HEK293 (cell line): Measurements from ENCODE around the gene PRM3.

Source experiments
- CTCF ChIA-PET: fragments of 350-600 bp; formaldehyde crosslinking; extraction: SDS; loops from one replicate; lab custom pipeline; 2021; ENCODE audit warnings: antibody characterized with exemption; lab: Yijun Ruan, JAX
- POLR2A ChIA-PET: fragments of 300-600 bp; formaldehyde crosslinking; extraction: SDS; loops from one replicate; lab custom pipeline; 2020; ENCODE audit warnings: antibody characterized with exemption, inconsistent platforms; lab: Yijun Ruan, JAX
- H3K27ac ChIP-seq: fragments of 200-500 bp; sonication (Bioruptor generic); 2 replicates; pipeline ENCODE4 v1.5.1; 2014; ENCODE audit warnings: low read depth, low read length, control low read depth, inconsistent platforms; ENCODE audit errors: extremely low read depth
- H3K36me3 ChIP-seq, 2 experiments: fragments of 200-500 bp in 1 of 2; sonication (Bioruptor generic) in 1 of 2; 1 replicate in 1 of 2; 2 replicates in 1 of 2; pipeline ENCODE4 v1.5.1; 2014 to 2017; ENCODE audit warnings: inconsistent platforms in 2 of 2, low read length in 2 of 2; ENCODE audit not compliant: control insufficient read depth in 2 of 2, insufficient read depth in 1 of 2
- H3K4me1 ChIP-seq: fragments of 200-500 bp; sonication (Bioruptor generic); 2 replicates; pipeline ENCODE4 v1.5.1; 2014; ENCODE audit warnings: mild to moderate bottlenecking, low read length, inconsistent platforms; ENCODE audit not compliant: control insufficient read depth, insufficient read depth
- H3K4me3 ChIP-seq: 2 replicates; pipeline ENCODE4 v1.5.1; 2011; ENCODE audit warnings: low read depth, mild to moderate bottlenecking, control low read depth, low read length, moderate library complexity
- H3K9me3 ChIP-seq: fragments of 200-500 bp; sonication (Bioruptor generic); 2 replicates; pipeline ENCODE4 v1.5.1; 2014; ENCODE audit warnings: low read depth, low read length, inconsistent platforms; ENCODE audit not compliant: control insufficient read depth, insufficient read depth
- HOXD13 ChIP-seq: sonication (generic); formaldehyde crosslinking; IDR thresholded peaks from 2 replicates; pipeline ENCODE4 v1.8.0; 2022; ENCODE audit warnings: missing genetic modification reagents, borderline replicate concordance
- KLF8 ChIP-seq: fragments of 450-650 bp; formaldehyde crosslinking; IDR thresholded peaks from 2 replicates; pipeline ENCODE4 v1.5.1; 2016; ENCODE audit warnings: missing biosample characterization, missing genetic modification characterization
- SETDB1 ChIP-seq: IDR thresholded peaks from one replicate; pipeline ENCODE4 v1.6.1; 2017; ENCODE audit warnings: mild to moderate bottlenecking, low read length, moderate library complexity, mixed read lengths; ENCODE audit not compliant: insufficient read length
- ZBTB48 ChIP-seq: fragments of 450-650 bp; formaldehyde crosslinking; IDR thresholded peaks from 2 replicates; pipeline ENCODE4 v1.5.1; 2016; ENCODE audit warnings: missing biosample characterization, missing genetic modification characterization
- ZFP41 ChIP-seq: fragments of 450-650 bp; formaldehyde crosslinking; IDR thresholded peaks from 2 replicates; pipeline ENCODE4 v1.5.1; 2016; ENCODE audit warnings: missing biosample characterization, missing genetic modification characterization, borderline replicate concordance
- ZNF114 ChIP-seq: fragments of 450-650 bp; formaldehyde crosslinking; IDR thresholded peaks from 2 replicates; pipeline ENCODE4 v1.5.0; 2017; ENCODE audit warnings: missing biosample characterization, missing genetic modification characterization
- ZNF16 ChIP-seq: fragments of 450-650 bp; formaldehyde crosslinking; IDR thresholded peaks from 2 replicates; pipeline ENCODE4 v1.5.1; 2016; ENCODE audit warnings: low read depth, missing biosample characterization, missing genetic modification characterization
- ZNF324 ChIP-seq: fragments of 450-650 bp; formaldehyde crosslinking; IDR thresholded peaks from 2 replicates; pipeline ENCODE4 v1.5.1; 2016; ENCODE audit warnings: missing biosample characterization, missing genetic modification characterization
- ZNF404 ChIP-seq: fragments of 450-650 bp; formaldehyde crosslinking; IDR thresholded peaks from 2 replicates; pipeline ENCODE4 v1.5.1; 2017; ENCODE audit warnings: missing biosample characterization, missing genetic modification characterization
- ZNF501 ChIP-seq: fragments of 450-650 bp; formaldehyde crosslinking; IDR thresholded peaks from 2 replicates; pipeline ENCODE4 v1.5.1; 2016; ENCODE audit warnings: missing biosample characterization, missing genetic modification characterization
- ZNF510 ChIP-seq: fragments of 450-650 bp; formaldehyde crosslinking; IDR thresholded peaks from 2 replicates; pipeline ENCODE4 v1.5.1; 2018; ENCODE audit warnings: mild to moderate bottlenecking, missing genetic modification characterization, missing biosample characterization; ENCODE audit not compliant: insufficient replicate concordance
- ZNF529 ChIP-seq: fragments of 450-650 bp; formaldehyde crosslinking; IDR thresholded peaks from 2 replicates; pipeline ENCODE4 v1.5.1; 2017; ENCODE audit warnings: missing genetic modification characterization, missing biosample characterization; ENCODE audit not compliant: insufficient replicate concordance
- ZNF549 ChIP-seq: fragments of 450-650 bp; IDR thresholded peaks from 2 replicates; pipeline ENCODE4 v1.5.1; 2018; ENCODE audit warnings: missing biosample characterization, missing genetic modification characterization, mild to moderate bottlenecking, inconsistent platforms, moderate library complexity
- ZNF624 ChIP-seq: fragments of 450-650 bp; formaldehyde crosslinking; IDR thresholded peaks from 2 replicates; pipeline ENCODE4 v1.5.1; 2017; ENCODE audit warnings: missing biosample characterization, missing genetic modification characterization
- ZNF768 ChIP-seq: fragments of 450-650 bp; formaldehyde crosslinking; IDR thresholded peaks from 2 replicates; pipeline ENCODE4 v1.5.1; 2018; ENCODE audit warnings: missing biosample characterization, mild to moderate bottlenecking, missing genetic modification characterization
- ZSCAN4 ChIP-seq: fragments of 450-650 bp; formaldehyde crosslinking; IDR thresholded peaks from 2 replicates; pipeline ENCODE4 v1.5.1; 2017; ENCODE audit warnings: missing biosample characterization, missing genetic modification characterization
- TF ChIP-seq, protein P1 (sequence below): fragments of 450-650 bp; formaldehyde crosslinking; IDR thresholded peaks from 2 replicates; pipeline ENCODE4 v1.5.1; 2016; ENCODE audit warnings: missing biosample characterization, missing genetic modification characterization, low read depth
- TF ChIP-seq, protein P2 (sequence below): fragments of 450-650 bp; formaldehyde crosslinking; IDR thresholded peaks from 2 replicates; pipeline ENCODE4 v1.5.1; 2016; ENCODE audit warnings: missing biosample characterization, missing genetic modification characterization
- TF ChIP-seq, protein P3 (sequence below): fragments of 450-650 bp; formaldehyde crosslinking; IDR thresholded peaks from 2 replicates; pipeline ENCODE4 v1.5.1; 2016; ENCODE audit warnings: missing biosample characterization, missing genetic modification characterization
- TF ChIP-seq, protein P4 (sequence below): fragments of 450-650 bp; formaldehyde crosslinking; IDR thresholded peaks from 2 replicates; pipeline ENCODE4 v1.5.1; 2016; ENCODE audit warnings: missing biosample characterization, missing genetic modification characterization

Gene PRM3

DNA sequence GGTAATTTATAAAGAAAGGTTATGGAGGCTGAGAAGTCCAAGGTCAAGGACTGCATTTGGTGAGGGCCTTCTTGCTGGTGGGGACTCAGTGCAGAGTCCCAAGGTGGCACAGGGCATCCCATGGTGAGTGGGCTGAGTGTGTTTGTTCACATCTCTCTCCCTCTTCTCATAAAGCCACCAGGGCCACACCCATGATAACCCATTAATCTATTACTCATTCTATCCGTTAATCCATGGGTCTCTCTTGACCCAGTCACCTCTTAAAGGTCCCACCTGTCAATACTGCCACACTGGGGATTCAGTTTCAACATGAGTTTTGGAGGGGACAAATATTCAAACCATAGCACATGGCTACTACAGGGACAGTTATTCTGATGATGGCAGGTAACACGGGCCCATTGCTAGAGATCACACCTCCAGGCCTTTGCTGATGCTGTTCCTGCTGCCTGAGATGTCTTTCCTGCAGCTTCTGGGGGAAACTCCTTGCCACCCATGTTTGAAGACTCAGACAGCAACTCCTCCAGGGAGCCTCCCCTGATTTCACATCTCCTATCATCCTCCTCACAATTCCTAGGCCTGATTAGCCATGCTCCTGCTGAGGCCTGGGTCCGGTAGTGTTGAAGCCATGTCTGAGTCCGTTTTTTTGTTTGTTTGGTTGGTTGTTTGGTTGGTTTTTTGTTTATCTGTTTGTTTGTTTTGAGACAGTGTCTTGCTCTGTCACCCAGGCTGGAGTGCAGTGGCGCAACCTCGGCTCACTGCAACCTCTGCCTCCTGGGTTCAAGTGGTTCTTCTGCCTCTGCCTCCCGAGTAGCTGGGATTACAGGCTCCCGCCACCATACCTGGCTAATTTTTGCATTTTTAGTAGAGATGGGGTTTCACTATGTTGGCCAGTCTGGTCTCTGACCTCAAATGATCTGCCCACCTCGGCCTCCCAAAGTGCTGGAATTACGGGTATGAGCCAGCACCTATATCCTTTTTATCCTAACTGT lies 33.5 kb downstream of the PRM3 start (continued):
- TF ChIP-seq, protein P1, sequence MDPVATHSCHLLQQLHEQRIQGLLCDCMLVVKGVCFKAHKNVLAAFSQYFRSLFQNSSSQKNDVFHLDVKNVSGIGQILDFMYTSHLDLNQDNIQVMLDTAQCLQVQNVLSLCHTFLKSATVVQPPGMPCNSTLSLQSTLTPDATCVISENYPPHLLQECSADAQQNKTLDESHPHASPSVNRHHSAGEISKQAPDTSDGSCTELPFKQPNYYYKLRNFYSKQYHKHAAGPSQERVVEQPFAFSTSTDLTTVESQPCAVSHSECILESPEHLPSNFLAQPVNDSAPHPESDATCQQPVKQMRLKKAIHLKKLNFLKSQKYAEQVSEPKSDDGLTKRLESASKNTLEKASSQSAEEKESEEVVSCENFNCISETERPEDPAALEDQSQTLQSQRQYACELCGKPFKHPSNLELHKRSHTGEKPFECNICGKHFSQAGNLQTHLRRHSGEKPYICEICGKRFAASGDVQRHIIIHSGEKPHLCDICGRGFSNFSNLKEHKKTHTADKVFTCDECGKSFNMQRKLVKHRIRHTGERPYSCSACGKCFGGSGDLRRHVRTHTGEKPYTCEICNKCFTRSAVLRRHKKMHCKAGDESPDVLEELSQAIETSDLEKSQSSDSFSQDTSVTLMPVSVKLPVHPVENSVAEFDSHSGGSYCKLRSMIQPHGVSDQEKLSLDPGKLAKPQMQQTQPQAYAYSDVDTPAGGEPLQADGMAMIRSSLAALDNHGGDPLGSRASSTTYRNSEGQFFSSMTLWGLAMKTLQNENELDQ (tag by site-specific recombination) = no peak
- no peak for TF ChIP-seq ZNF529
- TF ChIP-seq, protein P2, sequence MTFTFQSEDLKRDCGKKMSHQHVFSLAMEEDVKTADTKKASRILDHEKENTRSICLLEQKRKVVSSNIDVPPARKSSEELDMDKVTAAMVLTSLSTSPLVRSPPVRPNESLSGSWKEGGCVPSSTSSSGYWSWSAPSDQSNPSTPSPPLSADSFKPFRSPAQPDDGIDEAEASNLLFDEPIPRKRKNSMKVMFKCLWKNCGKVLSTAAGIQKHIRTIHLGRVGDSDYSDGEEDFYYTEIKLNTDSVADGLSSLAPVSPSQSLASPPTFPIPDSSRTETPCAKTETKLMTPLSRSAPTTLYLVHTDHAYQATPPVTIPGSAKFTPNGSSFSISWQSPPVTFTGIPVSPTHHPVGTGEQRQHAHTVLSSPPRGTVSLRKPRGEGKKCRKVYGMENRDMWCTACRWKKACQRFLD = no peak
- TF ChIP-seq ZNF16 (tag by site-specific recombination) = no peak
- no peak for TF ChIP-seq ZNF114
- no peak for TF ChIP-seq ZBTB48 (tag by site-specific recombination)
- TF ChIP-seq ZNF501 = no peak
- no peak for TF ChIP-seq ZFP41 (tag by site-specific recombination)

GRCh38 chr16:11238272-11239202 lies 34.9 kb downstream of the PRM3 start:
- Histone ChIP-seq H3K4me3 (no peak overlapping the region), H3K36me3 (no peaks in the 10 kb centered on the region), H3K4me1 (no peaks in the 10 kb centered on the region), H3K27ac (no peak overlapping the region), H3K9me3 (no peaks in the 10 kb centered on the region)
- CTCF ChIA-PET = interaction anchor here (0.6 kb wide), 1 partner anchor 81 kb away, joined by 3 read pairs; no protein-coding TSS in a partner anchor
- POLR2A ChIA-PET = interaction anchor here (0.7 to 1.5 kb wide), 2 partner anchors 16 to 152 kb away, joined by 4 to 5 read pairs; no protein-coding TSS in a partner anchor
- TF ChIP-seq ZNF404 (no peak), ZSCAN4 (tag by site-specific recombination) (no peak), HOXD13 (CRISPR knock-in tag) (no peak), SETDB1 (no peak), ZNF324 (no peak), ZNF549 (no peak), ZNF624 (tag by site-specific recombination) (no peak), ZNF510 (no peak), KLF8 (no peak), ZNF768 (tag by site-specific recombination) (no peak)
- TF ChIP-seq, protein P3, sequence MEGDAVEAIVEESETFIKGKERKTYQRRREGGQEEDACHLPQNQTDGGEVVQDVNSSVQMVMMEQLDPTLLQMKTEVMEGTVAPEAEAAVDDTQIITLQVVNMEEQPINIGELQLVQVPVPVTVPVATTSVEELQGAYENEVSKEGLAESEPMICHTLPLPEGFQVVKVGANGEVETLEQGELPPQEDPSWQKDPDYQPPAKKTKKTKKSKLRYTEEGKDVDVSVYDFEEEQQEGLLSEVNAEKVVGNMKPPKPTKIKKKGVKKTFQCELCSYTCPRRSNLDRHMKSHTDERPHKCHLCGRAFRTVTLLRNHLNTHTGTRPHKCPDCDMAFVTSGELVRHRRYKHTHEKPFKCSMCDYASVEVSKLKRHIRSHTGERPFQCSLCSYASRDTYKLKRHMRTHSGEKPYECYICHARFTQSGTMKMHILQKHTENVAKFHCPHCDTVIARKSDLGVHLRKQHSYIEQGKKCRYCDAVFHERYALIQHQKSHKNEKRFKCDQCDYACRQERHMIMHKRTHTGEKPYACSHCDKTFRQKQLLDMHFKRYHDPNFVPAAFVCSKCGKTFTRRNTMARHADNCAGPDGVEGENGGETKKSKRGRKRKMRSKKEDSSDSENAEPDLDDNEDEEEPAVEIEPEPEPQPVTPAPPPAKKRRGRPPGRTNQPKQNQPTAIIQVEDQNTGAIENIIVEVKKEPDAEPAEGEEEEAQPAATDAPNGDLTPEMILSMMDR (tag by site-specific recombination) = no peak
- TF ChIP-seq, protein P4, sequence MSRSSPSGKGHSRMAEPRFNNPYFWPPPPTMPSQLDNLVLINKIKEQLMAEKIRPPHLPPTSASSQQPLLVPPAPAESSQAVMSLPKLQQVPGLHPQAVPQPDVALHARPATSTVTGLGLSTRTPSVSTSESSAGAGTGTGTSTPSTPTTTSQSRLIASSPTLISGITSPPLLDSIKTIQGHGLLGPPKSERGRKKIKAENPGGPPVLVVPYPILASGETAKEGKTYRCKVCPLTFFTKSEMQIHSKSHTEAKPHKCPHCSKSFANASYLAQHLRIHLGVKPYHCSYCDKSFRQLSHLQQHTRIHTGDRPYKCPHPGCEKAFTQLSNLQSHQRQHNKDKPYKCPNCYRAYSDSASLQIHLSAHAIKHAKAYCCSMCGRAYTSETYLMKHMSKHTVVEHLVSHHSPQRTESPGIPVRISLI = no peak
- TF ChIP-seq, all 188 proteins: peak for 0
